ENCODE measurements around the gene OR4D2. TPM values are rescaled to one million over a fixed set of nuclear protein-coding genes. Genes with fewer than 3 reads are reported as not detected.

The OR4D2 gene
- total RNA-seq, 2 experiments from 2014 or later, result not detected

DNA sequence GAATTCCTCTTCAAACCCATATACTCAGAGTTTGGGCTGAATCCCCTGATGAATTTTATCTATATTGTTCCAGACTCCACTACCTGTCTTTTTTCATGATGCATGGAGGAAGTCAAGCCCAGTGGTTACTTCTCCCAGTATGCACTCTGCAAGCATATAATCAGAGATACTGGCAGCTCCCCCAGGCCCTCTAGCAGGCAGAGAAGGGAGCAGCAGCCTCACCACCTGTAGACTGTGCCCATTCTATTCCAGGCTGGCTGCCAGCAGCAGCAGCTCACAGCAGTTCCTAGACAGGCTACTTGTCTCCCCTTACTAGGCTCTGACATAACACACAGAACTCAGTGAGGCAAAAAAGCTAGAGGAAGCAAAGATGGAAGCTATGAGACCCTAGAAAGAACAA lies 48.9 kb downstream of the OR4D2 start:
- H3K27me3 Mint-ChIP-seq, result no peaks in the 10 kb centered on the region
- peaks cover 16% of the 10 kb centered on the region for H3K4me1 ChIP-seq (ENCODE audit: insufficient read depth, low read length)
- peaks cover 14% of the 10 kb centered on the region for H3K36me3 ChIP-seq (ENCODE audit: insufficient read depth, low read length)
- POLR2A ChIA-PET, result no interaction called here
- TF ChIP-seq, protein P1, sequence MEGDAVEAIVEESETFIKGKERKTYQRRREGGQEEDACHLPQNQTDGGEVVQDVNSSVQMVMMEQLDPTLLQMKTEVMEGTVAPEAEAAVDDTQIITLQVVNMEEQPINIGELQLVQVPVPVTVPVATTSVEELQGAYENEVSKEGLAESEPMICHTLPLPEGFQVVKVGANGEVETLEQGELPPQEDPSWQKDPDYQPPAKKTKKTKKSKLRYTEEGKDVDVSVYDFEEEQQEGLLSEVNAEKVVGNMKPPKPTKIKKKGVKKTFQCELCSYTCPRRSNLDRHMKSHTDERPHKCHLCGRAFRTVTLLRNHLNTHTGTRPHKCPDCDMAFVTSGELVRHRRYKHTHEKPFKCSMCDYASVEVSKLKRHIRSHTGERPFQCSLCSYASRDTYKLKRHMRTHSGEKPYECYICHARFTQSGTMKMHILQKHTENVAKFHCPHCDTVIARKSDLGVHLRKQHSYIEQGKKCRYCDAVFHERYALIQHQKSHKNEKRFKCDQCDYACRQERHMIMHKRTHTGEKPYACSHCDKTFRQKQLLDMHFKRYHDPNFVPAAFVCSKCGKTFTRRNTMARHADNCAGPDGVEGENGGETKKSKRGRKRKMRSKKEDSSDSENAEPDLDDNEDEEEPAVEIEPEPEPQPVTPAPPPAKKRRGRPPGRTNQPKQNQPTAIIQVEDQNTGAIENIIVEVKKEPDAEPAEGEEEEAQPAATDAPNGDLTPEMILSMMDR (IDR thresholded peaks at IDR 0.05), result no peak
- intact Hi-C loops (cut with DNase I, micrococcal nuclease), result loop anchor here in 1 of 2 experiments (5.0 kb wide), 6 partner anchors 43 to 892 kb away; partner anchors contain the start of genes MRPS23, SRSF1 and TRIM37
- no peak overlapping the region for H3K4me3 ChIP-seq (ENCODE audit: low read length)
- H3K27me3 ChIP-seq (ENCODE audit: control insufficient read depth in 1 of 2, insufficient read depth in 2 of 2, low read length in 2 of 2), result no peaks in the 10 kb centered on the region
- H3K27ac Mint-ChIP-seq, result no peak overlapping the region
- H3K36me3 Mint-ChIP-seq (ENCODE audit: low read depth), result peaks cover 62% of the 10 kb centered on the region
- DNase-seq, result no peak
- no peaks in the 10 kb centered on the region for H3K9me3 Mint-ChIP-seq
- no peak overlapping the region for H3K4me3 Mint-ChIP-seq
- no peak overlapping the region for H3K27ac ChIP-seq (ENCODE audit: low read depth in 1 of 2, low read length in 2 of 2)
- no peaks in the 10 kb centered on the region for H3K9me3 ChIP-seq (ENCODE audit: control insufficient read depth in 1 of 2, insufficient read depth in 1 of 2, low read length in 2 of 2)
- peaks cover 18% of the 10 kb centered on the region for H3K4me1 Mint-ChIP-seq (ENCODE audit: low read depth)
- CTCF ChIA-PET, result no interaction called here
- ATAC-seq (ENCODE audit: poor library complexity), result no peak

DNA sequence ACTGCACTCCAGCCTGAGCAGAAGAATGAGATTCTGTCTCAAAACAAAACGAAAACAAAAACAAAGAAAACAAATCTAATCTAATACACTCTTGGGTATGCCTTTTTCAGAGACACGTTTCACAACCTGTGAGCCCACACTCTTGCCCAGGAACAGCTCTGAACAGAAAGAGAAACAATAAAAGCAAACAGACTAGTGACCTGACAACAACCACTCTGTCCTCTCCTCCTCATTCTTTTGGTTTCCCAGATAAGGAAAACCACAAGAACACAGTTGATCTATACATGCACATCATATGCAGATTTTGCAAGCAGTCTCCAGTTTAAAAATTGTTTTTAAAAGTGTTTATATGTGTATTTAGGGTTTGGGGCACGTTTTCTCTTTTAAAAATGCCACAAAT lies 51.0 kb downstream of the OR4D2 start:
- CTCF ChIA-PET, result no interaction called here

DNA sequence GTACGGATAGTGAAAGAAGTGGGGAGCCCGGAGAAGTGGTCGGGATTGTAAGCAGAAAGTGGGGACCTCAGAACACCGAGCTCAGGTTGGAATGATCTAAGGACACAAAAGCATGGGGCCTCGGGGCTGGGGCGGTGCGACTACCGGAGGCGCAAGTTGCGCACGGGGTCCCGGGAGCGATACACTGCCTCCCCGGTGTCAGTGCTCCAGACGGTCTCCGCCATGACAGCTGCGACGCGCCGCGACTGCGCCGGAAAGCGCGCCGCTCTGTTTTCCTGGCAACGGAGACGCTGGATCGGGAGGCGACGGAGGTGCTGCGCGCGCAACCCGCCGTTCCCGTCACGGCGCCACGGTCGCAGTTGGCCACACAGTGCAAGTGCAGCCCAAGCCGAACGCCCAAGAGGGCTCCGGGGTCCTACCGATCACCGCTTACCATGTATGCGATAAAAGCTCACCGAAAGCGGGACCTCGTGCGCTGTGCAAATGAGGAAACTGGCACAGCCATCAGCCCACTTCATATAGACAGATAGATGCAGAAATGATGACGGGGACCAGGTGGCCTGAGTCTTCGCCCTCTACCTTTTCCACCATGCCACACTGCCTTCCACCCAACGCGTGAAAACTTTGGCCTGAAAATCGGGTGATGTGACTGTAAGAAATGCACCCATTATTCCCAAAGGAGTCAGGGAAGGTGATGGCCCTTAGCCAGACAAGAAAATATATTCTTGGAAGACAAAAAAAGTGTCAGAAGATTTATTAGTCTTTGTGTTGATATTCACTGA lies 52.4 kb downstream of the OR4D2 start, which contains the start of gene MKS1:
Gene MKS1, minus strand, starts transcription at position 249 of the 782 bp plus-strand sequence. Its CDS starts 25 bp downstream, at position 224.
- Histone ChIP-seq H3K27ac (ENCODE audit: low read depth in 1 of 2, low read length in 2 of 2) (peak within 1 kb of the TSS; percentile 62 to 79), H3K4me3 (ENCODE audit: low read length) (peak within 1 kb of the TSS; percentile 88), H3K9me3 (ENCODE audit: control insufficient read depth in 1 of 2, insufficient read depth in 1 of 2, low read length in 2 of 2) (no peaks in the 10 kb centered on the region), H3K4me1 (ENCODE audit: insufficient read depth, low read length) (peaks cover 16% of the 10 kb centered on the region), H3K27me3 (ENCODE audit: control insufficient read depth in 1 of 2, insufficient read depth in 2 of 2, low read length in 2 of 2) (no peaks in the 10 kb centered on the region), H3K36me3 (ENCODE audit: insufficient read depth, low read length) (no peaks in the 10 kb centered on the region)
- Mint-ChIP-seq H3K36me3 (ENCODE audit: low read depth) (peaks cover 27% of the 10 kb centered on the region), H3K4me3 (peak within 1 kb of the TSS; percentile 90), H3K9me3 (no peaks in the 10 kb centered on the region), H3K27ac (peak within 1 kb of the TSS; percentile 90), H3K4me1 (ENCODE audit: low read depth) (peaks cover 25% of the 10 kb centered on the region), H3K27me3 (no peaks in the 10 kb centered on the region)
- TF ChIP-seq, protein P1 (IDR thresholded peaks at IDR 0.05), result peak; percentile 78
- ChIA-PET CTCF (interaction anchor here (1.0 to 1.6 kb wide), 2 partner anchors 72 to 198 kb away, joined by 3 to 4 read pairs; partner anchors contain the start of gene RNF43), POLR2A (interaction anchor here (0.5 to 1.8 kb wide), 16 partner anchors 18 to 1134 kb away, joined by 3 to 10 read pairs (median 3); partner anchors contain the start of genes AKAP1, DYNLL2, HSF5 and MRPS23)
- intact Hi-C loops (cut with DNase I, micrococcal nuclease), result loop anchor here (1.0 to 5.0 kb wide), 8 partner anchors 30 to 888 kb away; partner anchors contain the start of genes MRPS23 (in 1 of the 2), SRSF1 (in 1 of the 2) and TRIM37 (in 1 of the 2)
- ATAC-seq (ENCODE audit: poor library complexity) (peak; percentile 97), DNase-seq (peak; percentile 92 to 97 (median 95))

More for the DNA sequence above, 51.0 kb downstream of the OR4D2 start:
- no peaks in the 10 kb centered on the region for H3K9me3 ChIP-seq (ENCODE audit: control insufficient read depth in 1 of 2, insufficient read depth in 1 of 2, low read length in 2 of 2)
- TF ChIP-seq, protein P1 (IDR thresholded peaks at IDR 0.05), result no peak
- H3K4me1 Mint-ChIP-seq (ENCODE audit: low read depth), result peaks cover 25% of the 10 kb centered on the region
- intact Hi-C loops (cut with DNase I, micrococcal nuclease), result loop anchor here (2.0 to 5.0 kb wide), 7 partner anchors 31 to 890 kb away; partner anchors contain the start of genes MRPS23 (in 1 of the 2), SRSF1 (in 1 of the 2) and TRIM37 (in 1 of the 2)
- peaks cover 42% of the 10 kb centered on the region for H3K36me3 Mint-ChIP-seq (ENCODE audit: low read depth)
- H3K27ac Mint-ChIP-seq, result peak overlapping the region; percentile 40
- peaks cover 6% of the 10 kb centered on the region for H3K36me3 ChIP-seq (ENCODE audit: insufficient read depth, low read length)
- ATAC-seq (ENCODE audit: poor library complexity) (no peak), DNase-seq (no peak)
- no peaks in the 10 kb centered on the region for H3K27me3 Mint-ChIP-seq
- no peaks in the 10 kb centered on the region for H3K27me3 ChIP-seq (ENCODE audit: control insufficient read depth in 1 of 2, insufficient read depth in 2 of 2, low read length in 2 of 2)
- no peaks in the 10 kb centered on the region for H3K9me3 Mint-ChIP-seq
- no peak overlapping the region for H3K4me3 ChIP-seq (ENCODE audit: low read length)
- H3K27ac ChIP-seq (ENCODE audit: low read depth in 1 of 2, low read length in 2 of 2), result no peak overlapping the region
- peaks cover 16% of the 10 kb centered on the region for H3K4me1 ChIP-seq (ENCODE audit: insufficient read depth, low read length)
- POLR2A ChIA-PET, result no interaction called here
- peak overlapping the region; percentile 66 for H3K4me3 Mint-ChIP-seq
